ENCODE measurements around the gene ME1.
"Not testable (repeated sequence)": the region's sequence is repeated elsewhere in the genome, so short reads cannot be mapped to it uniquely, and the experiment has no call there.

The ME1 gene

DNA sequence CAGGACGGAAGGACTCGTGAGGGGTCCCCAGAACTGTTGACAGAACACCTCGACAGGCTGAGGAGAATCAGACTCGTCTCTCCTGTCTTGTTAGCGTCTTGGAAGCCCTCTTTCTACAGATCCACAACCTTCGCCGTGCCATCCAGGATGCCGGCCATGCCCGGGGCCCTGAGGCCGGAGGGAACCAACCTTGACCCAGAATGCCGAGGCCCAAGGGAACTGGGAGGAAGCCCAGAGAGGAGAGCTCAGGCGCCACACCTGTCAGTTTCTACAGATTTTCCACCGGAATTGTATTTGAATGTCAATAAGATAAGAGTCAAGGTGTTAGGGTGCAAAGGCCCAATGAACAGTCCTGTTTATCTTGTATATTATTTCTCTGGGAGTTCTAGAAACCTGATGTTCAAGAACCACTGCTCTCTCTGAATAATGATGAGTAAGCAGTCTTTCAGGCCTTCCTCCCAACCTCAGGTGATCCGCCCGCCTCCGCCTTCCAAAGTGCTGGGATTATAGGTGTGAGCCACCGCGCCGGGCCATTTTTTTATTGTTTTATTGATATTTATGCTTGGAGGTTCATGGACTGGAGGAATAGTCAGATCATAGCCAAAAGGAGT lies 799 bp upstream of the ME1 start:
- DNase-seq (ENCODE audit: low spot score), result no peak

DNA sequence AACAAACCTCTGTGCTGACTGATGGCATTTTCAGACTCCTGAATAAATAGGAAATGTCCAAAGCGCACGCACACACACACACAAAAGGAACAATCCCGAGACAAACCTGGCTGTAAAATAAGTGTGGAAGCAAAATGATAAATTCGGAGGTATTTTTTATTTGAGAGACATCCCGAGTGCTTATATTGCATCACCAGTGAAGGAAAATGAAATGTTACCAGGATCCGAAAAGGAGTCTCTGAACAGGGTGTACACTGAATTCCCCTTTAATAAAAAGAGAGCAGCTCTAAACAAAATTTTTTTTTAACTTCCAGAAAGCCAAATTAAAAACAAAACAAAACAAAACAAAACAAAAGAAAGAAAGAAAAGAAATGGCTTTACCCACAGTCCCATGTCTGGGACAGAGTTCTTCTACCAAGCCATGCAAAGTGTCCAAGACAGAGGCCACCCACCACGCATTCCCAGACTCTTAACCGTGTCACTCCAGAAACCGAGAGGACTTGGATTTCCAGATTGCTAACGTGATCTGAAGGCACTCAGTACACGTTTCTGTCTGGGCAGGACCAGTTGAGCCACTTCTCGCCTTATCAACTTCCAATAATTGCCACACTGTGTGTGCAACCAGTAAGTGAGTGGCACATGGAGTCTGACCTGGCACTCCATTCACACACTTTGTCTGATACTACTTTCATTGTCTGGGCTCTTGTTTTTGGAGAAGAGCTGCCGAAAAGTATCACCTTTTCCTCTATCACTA lies 817 bp downstream of the ME1 start:
- peak; percentile 61 for DNase-seq (ENCODE audit: low spot score)

DNA sequence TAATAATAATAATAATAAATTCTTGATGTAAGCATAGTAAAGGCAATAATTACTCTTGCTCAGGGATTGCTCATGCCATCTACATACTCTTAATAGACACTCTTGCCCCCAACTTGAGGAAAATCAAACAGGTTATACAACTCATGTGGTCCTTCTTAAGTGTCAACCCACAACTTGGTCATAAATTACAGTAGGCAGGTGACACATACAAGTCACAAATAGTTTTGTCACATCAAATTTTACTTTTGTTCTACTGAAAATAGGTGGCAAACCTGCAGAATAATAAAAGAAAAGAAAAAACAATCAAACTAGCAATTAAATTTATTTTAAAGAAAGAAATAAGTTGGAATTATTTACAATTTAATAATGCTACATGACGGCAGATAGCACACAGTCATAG lies 1.6 kb downstream of the ME1 start:
- no peak for DNase-seq (ENCODE audit: low spot score)

DNA sequence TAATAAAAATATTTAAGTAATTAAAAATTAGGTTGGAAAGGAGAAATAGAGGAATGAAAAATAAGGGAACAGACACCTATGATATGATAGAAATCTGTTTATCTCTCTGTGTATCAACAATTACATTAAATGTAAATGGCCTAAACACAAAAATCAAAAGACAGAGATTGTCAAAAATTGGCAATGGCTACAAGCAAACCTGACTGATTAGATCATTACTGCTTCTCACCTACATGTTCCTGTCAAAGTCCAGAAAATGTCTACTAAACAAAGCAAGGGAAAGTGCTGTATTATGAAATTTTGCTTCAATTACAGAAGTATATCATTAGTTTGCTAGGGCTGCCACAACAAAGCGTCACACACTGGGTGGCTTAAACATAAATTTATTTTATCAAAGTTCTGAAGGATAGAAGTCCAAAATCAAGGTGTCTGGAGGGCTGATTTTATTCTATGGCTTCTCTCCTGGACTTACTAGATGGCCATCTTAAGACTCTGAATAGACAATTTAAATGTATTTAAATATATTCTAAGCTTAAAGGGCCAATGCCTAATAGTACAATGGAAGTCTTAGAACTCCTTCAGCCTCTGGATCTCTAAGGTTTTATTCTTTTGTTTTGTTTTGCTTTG lies 6.3 kb downstream of the ME1 start:
- no peak for DNase-seq (ENCODE audit: low spot score)

DNA sequence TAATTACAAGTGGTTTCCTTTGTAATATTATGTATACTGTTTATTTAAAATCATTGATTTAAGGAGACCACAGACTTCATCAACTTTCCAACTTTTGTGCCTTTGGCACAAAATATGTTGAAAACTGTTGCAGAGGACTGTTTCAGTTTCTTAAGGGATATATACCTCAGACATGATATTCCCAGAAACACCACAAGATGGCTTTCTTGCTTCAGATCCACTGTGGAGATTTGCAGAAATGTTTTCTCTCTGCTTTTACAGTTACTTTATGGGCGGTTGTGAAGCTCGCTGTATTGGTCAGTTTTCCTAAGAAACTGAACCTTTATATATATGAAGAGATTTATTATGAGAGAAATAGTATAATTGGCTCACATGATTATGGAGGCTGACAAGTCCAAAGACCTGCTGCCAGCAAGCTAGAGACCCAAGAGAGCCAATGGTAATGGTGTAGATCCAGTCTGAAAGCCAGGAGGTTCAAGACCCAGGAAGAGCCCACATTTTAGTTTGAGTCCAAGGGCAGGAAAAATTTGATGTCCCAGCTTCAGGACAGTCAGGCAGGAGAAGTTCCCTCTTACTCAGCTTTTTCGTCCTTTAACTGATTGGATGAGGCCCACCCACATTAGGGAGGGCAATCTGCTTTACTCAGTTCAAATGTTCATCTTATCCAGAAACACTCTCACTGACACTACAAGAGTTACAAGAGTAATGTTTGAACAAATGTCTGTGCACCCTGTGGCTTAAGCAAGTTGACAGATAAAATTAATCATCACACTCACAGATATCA lies 12.8 kb downstream of the ME1 start:
- DNase-seq (ENCODE audit: low spot score), result peak; percentile 54

DNA sequence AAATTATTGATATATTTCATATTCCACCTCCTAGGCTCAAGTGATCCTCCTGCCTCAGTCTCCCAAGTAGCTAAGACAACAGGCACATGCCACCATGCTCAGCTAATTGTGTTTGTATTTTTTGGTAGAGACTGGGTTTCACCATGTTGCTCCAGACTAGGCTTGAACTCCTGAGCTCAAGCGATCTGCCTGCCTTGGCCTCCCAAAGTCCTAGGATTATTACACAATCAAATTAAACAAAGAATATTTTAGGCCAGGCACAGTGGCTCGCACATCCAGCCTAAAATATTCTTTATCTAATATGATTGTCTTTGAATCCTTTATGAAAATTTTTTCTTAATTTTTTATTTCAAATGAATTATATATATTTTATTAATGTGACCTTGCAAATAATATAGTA lies 17.8 kb downstream of the ME1 start:
- no peak for DNase-seq (ENCODE audit: low spot score)

DNA sequence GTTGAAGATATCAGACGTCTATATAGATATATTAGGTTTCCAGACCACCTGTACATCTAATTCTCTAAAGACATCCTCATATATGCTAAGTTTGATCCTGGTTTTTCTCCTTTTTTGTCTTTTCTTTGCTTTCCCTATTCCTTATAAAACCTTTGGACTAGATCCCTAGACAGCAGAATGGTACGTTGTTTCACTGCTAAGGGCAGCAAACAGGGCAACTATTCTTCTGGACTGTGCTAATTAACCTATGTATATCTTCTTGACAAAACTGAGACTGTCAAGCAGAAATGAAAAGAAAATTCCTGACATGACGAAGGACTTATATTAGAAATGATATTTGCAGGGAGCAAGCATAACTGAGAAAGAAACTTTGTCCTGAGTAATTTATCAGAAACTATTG lies 19.1 kb downstream of the ME1 start:
- DNase-seq (ENCODE audit: low spot score), result no peak

DNA sequence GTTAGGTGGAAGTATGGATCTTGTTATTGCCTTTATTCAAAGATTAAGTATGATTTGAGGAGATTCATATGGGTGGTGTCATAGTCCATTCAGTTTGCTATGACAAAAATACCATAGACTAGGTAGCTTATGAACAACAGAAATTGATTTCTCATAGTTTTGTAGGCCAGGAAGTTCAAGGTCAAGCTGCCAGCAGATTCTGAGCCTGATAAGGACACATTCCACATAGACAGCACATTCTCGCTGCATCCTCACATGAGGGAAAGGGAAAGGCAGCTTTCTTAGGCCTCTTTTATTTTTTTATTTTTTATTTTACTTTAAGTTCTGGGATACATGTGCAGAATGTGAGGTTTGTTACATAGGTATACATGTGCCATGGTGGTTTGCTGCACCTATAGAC lies 27.7 kb downstream of the ME1 start:
- no peak for DNase-seq (ENCODE audit: low spot score)

DNA sequence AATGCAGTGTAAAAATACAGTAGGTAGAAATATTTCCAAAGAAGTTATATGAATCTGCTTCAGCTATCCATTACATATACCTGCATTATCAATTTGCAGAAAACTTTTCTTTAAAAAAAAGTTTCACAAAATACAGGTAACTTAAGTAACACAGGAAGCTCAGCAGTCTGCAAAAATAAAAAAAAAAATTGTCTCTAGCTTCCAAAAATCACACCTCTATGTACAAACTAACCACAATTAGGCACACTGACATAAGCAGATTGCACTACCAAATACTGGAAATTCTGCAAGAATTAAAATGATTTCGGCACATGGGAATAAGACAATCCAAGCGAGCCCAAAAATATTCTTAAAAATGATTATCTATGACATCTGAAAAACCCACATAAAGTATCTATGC lies 41.2 kb downstream of the ME1 start:
- no peak for DNase-seq (ENCODE audit: low spot score)

DNA sequence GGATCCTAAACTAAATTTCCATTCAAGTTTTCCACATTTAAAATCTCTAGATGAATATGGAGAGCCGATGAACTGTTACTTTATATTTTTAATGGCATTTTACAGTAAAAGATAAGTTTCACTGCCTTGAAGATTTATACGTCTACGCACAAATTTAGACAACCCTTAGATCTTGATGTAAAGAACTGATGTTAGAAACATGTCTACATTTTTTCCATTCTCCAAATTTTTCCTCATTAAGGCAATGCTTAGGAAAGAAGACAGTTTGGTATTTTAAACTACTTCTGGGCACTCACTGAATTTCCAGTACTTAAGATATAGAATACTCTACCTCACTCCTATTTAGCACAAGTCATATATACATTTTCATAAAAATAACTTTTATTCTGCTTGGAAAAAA lies 45.4 kb downstream of the ME1 start:
- no peak for DNase-seq (ENCODE audit: low spot score)

DNA sequence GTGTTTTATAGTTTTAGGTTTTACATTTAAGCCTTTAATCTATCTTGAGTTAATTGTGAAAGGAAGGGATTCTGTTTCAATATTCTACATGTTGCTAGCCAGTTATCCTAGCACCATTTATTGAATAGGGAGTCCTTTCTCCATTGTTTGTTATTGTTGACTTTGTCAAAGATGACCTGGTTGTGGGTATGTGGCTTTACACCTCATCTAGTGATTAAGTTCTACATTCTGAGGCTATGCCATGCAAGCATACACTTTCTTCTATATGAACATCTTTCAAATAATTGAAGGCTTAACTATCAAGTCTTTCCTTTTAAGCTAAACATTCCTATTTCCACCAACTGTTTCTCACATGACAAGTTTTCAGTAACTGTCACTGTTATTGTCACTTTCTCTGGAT lies 46.1 kb downstream of the ME1 start:
- DNase-seq (ENCODE audit: low spot score), result no peak

DNA sequence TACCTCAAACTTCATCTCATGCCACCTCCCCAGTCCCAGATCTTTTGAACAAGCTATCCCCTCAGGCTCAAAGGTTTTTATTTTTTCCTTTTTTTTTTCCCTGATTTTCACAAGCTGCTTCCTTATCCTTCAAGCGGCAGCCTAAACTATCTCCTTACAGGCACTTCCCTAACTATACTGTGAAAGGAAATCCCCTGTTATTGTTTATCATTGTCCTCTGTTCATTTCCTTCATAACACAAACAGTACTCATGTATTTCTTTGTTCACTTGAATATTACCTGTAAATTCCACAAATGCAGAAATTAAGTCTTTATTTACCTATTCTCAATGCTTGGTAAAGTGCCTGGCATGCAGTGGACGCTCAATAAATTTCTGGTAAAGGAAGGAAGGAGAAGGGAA lies 48.9 kb downstream of the ME1 start:
- no peak for DNase-seq (ENCODE audit: low spot score)

DNA sequence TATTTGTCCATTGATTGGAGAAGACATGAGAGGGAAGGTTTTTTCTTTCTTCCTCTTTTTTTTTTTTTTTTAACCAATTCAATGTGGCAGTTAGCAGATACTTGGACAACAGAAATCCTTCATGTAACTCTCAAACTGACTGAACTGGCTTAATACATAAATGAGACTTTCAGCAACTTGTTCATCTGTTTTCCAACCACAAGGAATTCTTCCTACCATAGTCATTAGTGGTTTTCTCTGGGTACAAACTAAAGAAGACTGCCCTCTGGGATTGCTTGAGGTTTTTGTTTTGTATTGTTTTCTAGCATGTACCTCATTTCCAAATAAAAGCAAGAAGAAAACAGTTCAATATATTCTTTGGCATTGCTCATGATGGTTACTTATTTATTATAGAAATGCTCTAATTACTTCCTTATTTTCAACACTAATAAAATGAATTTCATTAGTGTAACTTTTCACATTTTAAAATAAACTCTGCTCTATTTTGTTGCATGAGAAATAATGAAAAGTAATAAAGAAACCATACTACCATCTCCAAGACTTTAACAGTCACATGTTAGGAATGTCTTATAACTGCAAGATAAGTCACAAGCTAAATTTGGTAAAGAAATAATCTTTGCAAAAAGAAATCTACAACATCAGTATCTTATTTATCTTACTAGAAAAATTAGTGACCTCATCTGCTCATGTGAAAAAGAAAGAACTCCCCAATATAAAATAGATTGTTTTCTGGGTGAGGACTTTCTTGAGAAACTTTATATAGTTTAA lies 52.0 kb downstream of the ME1 start:
- DNase-seq (ENCODE audit: low spot score), result peak; percentile 53

DNA sequence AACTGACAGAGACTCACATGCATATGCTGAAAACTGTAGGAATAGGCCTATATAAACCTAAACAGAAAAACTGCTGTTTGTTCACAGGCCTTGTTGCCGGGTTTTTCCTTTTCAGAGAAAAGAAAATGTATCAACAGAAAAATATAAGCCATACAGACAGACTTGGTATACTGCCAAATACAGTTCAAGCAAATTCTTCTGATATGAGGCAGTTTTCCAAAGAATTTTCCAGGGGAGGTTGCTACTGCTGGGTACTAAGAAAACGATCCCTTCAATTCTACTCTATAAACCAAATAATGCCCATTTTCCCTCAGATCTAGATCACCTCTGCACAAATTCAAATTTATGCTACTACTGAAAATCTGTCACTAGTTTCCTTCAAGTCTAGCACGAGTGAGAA lies 59.4 kb downstream of the ME1 start:
- DNase-seq (ENCODE audit: low spot score), result no peak

DNA sequence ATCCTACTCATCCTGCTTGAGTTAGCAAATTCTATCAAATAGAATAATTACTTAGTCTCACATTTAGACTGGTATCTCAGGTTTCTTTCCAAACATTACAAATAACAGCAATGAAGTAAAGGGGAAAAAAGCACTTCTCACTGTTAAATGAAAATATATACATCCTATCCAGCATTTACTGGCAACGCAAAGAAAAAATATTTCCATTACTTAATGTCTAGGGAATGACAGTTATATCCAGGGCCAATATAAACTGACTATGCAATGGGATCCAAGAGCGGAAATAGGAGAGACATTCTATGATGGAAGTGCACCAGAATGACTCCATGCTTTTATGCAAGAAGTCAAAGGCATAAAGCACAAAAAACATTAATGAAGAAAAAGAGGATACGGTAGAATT lies 60.3 kb downstream of the ME1 start:
- DNase-seq (ENCODE audit: low spot score), result no peak

DNA sequence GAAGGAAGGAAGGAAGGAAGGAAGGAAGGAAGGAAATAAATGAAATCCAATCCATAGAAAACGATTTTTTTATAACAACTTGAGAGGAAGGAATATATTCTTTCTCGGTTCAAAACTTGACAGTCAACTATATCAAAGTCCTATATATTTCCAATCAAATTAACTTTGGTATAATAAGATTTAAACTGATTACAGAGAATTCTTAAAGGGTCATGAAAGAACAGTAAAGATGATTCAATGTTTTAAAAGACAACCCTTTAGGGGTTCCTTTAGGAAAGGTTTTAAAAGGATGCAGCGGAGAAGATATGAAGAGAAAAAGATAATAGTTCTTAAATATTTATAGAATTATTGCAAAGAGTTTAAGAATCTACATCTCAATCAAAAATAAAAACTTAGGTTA lies 61.2 kb downstream of the ME1 start:
- DNase-seq (ENCODE audit: low spot score), result no peak

DNA sequence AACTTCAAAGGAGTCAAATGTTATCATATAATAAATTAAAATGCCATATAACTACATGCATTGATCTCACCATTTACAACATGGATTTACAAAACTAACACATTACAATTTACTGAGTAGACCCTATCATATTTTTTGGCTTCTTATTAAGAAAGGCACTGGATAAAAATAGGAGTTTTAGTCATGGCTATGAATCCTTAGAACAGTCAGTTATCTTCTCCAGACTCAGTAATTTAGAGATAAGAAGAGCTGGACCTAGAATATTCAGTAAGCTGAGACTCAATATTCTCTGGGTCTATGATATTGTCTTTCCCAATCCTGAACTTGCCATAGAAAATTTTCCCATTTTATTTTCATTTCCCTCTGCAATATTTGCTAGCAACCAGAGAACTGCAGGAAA lies 62.3 kb downstream of the ME1 start:
- DNase-seq (ENCODE audit: low spot score), result no peak

DNA sequence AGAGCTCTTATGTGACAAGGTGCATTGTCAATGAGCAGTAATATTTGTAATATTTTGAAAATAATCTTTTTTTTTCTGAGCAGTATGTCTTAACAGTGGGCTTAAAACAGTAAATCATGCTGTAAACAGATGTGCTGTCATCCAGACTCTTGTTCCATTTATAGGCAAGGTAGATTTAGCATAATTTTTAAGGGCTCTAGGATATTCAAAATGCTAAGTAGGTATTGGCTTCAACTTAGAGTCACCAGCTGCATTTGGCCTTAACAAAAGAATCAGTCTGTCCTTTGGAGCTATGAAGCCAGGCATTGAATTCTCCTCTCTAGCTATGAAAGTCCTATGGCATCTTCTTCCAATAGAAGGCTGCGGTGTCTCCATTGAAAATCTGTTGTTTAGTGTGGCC lies 63.7 kb downstream of the ME1 start:
- DNase-seq (ENCODE audit: low spot score), result no peak

DNA sequence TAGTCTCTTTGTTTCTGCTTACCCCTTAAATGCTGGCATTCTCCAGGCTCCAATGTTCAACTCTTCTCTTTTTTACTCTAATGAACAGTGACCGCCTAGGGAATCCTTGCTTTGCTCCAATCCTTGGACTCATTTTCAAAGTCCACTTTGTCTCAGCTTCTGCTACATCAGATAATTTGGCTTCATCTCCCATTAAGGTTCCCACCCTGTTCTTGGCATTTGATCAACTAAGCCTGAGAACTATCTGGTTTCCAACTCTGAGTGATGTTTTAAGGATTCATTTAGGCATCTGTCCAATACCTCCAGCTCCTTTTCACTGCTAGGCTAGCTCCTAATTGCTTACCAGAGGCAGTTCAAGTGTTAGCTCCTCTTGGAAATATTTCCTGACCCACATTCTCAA lies 64.9 kb downstream of the ME1 start:
- DNase-seq (ENCODE audit: low spot score), result no peak

DNA sequence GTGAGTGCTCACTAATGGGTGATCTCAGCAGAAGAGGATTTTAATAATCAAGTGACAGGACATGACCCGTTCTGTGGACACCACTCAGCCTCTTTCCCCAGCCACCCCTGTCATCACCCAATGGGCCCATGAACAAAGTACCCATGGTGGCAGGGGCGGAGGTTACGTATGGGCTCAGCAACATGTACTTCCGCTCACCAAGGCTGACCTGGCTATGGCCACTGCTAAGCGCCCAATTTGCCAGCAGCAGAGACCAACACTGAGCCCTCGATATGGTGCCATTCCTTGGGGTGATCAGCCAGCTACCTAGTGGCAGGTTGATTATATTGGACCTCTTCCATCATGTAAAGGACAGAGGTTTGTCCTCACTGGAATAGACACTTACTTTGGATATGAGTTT lies 68.5 kb downstream of the ME1 start:
- not testable (repeated sequence) for DNase-seq (ENCODE audit: low spot score)

DNA sequence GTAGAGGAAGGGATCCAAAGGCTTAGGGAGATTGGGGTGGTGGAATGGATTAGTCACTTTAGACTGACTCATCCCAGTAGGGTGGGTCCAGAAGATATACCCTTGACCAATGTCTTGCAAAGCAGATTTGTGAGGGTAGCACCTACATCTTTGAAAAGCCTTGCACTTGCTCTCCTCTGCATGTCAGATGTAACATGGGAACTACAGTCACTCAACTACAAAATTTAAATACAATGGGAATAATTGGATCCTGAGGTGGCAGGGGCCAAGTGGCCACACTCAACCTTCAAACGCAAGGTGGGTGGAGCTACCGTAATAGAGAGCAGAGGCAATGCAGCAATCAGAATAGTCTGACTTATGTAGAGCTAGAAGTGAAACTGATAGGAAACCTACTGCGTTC lies 71.2 kb downstream of the ME1 start:
- DNase-seq (ENCODE audit: low spot score), result no peak

DNA sequence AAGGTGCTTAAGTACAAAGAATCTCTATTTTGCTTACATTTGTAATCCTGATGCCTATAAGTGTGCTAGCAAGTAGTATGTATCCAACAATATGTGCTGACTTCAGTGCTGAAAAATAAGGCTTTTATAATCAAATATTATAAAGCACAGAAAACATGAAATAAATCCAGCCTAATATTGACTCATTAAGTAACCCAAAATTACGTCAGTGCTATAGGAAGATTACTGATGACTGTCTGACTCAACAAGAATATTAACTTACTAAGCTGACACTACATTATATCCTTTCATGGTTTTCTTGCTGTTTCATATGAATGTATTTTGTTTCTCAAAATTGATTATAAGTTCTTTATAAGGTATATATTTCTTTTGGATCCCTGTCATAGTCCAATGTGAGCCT lies 76.1 kb downstream of the ME1 start:
- DNase-seq (ENCODE audit: low spot score), result no peak

Measured in kidney tubule cell (primary cell).